Astrocyte of the cerebellum (primary cell): Measurements from ENCODE around the gene ASTN2.

ENCODE experiments used
- DNase-seq: peaks from one replicate; pipeline ENCODE4 v3.0.0-alpha.2; 2011; ENCODE audit warnings: low read depth
- H3K4me3 ChIP-seq: 2 replicates; pipeline ENCODE4 v1.5.1; 2011; ENCODE audit warnings: mild to moderate bottlenecking, low read depth, low read length, moderate library complexity
- in situ Hi-C: cut with HindIII; loops from 2 replicates; pipeline ENCODE4 v1.10.0; 2017; ENCODE audit warnings: low sequenced_read_pairs
- TF ChIP-seq, protein P1 (sequence below): IDR thresholded peaks from 2 replicates; pipeline ENCODE4 v1.5.1; 2012; ENCODE audit warnings: low read length, low read depth, moderate library complexity, mild to moderate bottlenecking; ENCODE audit errors: missing control alignments

ASTN2 gene

GRCh38 chr9:117343427-117343826 is 71.4 kb downstream of the ASTN2 start:
- no peak for DNase-seq
- in situ Hi-C loops = no loop called here
- TF ChIP-seq, protein P1, sequence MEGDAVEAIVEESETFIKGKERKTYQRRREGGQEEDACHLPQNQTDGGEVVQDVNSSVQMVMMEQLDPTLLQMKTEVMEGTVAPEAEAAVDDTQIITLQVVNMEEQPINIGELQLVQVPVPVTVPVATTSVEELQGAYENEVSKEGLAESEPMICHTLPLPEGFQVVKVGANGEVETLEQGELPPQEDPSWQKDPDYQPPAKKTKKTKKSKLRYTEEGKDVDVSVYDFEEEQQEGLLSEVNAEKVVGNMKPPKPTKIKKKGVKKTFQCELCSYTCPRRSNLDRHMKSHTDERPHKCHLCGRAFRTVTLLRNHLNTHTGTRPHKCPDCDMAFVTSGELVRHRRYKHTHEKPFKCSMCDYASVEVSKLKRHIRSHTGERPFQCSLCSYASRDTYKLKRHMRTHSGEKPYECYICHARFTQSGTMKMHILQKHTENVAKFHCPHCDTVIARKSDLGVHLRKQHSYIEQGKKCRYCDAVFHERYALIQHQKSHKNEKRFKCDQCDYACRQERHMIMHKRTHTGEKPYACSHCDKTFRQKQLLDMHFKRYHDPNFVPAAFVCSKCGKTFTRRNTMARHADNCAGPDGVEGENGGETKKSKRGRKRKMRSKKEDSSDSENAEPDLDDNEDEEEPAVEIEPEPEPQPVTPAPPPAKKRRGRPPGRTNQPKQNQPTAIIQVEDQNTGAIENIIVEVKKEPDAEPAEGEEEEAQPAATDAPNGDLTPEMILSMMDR = no peak
- no peak overlapping the region for H3K4me3 ChIP-seq

DNA sequence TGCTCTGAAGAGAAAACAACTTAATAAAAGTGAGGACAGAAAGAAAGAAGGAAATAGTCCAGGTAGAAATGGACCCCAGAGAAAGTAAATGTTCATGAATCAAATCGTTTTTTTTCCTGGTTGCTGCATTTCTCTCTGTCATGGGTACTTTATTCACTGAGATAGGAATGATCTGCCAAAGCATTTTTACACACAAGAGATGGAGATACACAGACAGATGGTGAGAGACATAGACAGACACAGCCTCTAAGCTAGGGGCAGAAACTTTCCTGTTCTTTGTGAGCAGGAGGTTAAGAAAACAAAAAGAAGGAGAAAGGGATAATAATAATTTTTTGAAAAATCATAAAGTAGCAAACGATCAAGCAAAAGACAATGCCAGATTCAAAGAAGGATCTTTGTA is 73.7 kb downstream of the ASTN2 start:
- TF ChIP-seq, protein P1 = no peak
- no peak overlapping the region for H3K4me3 ChIP-seq
- in situ Hi-C loops = no loop called here
- no peak for DNase-seq

GRCh38 chr9:117340422-117340821 is 74.4 kb downstream of the ASTN2 start:
- in situ Hi-C loops = no loop called here
- no peak for DNase-seq

GRCh38 chr9:117335837-117336433 is 78.9 kb downstream of the ASTN2 start:
- in situ Hi-C loops = no loop called here
- TF ChIP-seq, protein P1 = no peak
- no peak for DNase-seq
- no peak overlapping the region for H3K4me3 ChIP-seq

More at GRCh38 chr9:117340422-117340821, 74.4 kb downstream of the ASTN2 start:
- H3K4me3 ChIP-seq = no peak overlapping the region
- TF ChIP-seq, protein P1 = no peak

- in situ Hi-C loops = no loop called here
- DNase-seq = no peak
Observed at GRCh38 chr9:117334101-117334500, 80.8 kb downstream of the ASTN2 start.

DNA sequence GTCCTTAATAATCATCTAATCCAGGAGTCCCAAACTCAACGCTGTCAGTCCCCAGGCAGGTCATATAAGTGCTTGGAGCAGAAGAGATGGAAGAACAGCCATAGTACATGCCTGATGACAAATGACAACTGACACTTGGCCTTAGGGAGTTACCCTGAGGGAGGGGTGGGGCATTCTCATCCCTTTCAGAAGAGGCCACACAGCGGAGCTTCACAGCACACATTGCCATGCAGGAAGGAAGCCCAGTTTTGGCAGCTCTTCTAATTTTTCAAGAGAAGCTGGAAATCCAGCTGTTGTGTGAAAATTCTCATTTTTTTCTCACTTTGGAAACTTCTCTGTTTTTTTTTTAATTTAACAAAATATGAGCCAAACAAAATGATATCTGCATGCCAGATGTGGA is 89.0 kb downstream of the ASTN2 start:
- in situ Hi-C loops = loop anchor here (5.0 kb wide), 1 partner anchor 76 kb away; no protein-coding TSS in a partner anchor
- TF ChIP-seq, protein P1 = no peak
- no peak overlapping the region for H3K4me3 ChIP-seq
- DNase-seq = no peak

More at GRCh38 chr9:117334101-117334500, 80.8 kb downstream of the ASTN2 start:
- TF ChIP-seq, protein P1 = no peak
- no peak overlapping the region for H3K4me3 ChIP-seq
